HepG2 (cell line): ENCODE data around the gene VAMP2. TPM values are rescaled to one million over a fixed set of nuclear protein-coding genes. Genes with fewer than 3 reads are reported as not detected.

Experiments used
- ATAC-seq: fragments of 200-7000 bp; cut with Tn5 transposase; 3 replicates; pipeline ENCODE4 v1.9.1; 2020; ENCODE audit warnings: mild to moderate bottlenecking, moderate library complexity
- BruUV-seq: library from RNA; stranded (reverse); fragments of 400-500 nt; replicated peaks from 2 replicates; lab custom pipeline; 2021; lab: Mats Ljungman, UMichigan
- CTCF ChIA-PET: fragments of 300-600 bp; formaldehyde crosslinking; extraction: SDS; loops from one replicate; lab custom pipeline; 2021; ENCODE audit warnings: low total read pairs, inconsistent platforms, low intra/inter-chr PET ratio; lab: Yijun Ruan, JAX
- POLR2A ChIA-PET: fragments of 350-600 bp; sonication (Branson Sonifier 250); formaldehyde crosslinking; loops from one replicate; lab custom pipeline; 2020; ENCODE audit warnings: antibody characterized with exemption, inconsistent platforms; lab: Yijun Ruan, JAX
- DNase-seq: peaks from one replicate; pipeline ENCODE4 v3.0.0-alpha.2; 2015; ENCODE audit warnings: low spot score
- FAIRE-seq: peaks from 3 replicates; lab custom pipeline; 2011; peaks lifted over from hg19 to GRCh38; lab: Jason Lieb, UNC
- H2AFZ ChIP-seq: one replicate; pipeline ENCODE4 v1.6.1; 2011; ENCODE audit warnings: low read length, inconsistent platforms
- H3K27ac ChIP-seq: fragments of 300-600 bp; 3 replicates; pipeline ENCODE4 v1.8.0; 2011; ENCODE audit warnings: mixed run types, mild to moderate bottlenecking, mixed read lengths, low read length, inconsistent platforms; ENCODE audit not compliant: insufficient read depth; ENCODE audit errors: extremely low read length
- H3K27me3 ChIP-seq, 2 experiments: fragments of 200-600 bp in 1 of 2; 2 replicates in 1 of 2; 3 replicates in 1 of 2; pipeline versions ENCODE4 v1.6.0 to v1.8.0; 2011; ENCODE audit warnings: low read length in 2 of 2, mild to moderate bottlenecking in 2 of 2, moderate library complexity in 2 of 2, inconsistent platforms in 1 of 2; ENCODE audit not compliant: insufficient read depth in 2 of 2, control insufficient read depth in 1 of 2
- H3K36me3 ChIP-seq, 2 experiments: fragments of 200-600 bp in 1 of 2; replicated peaks in 1 of 2; 2 replicates in 1 of 2; 3 replicates in 1 of 2; pipeline versions ENCODE4 v1.5.1 to v1.8.0; 2011; ENCODE audit warnings: low read length in 2 of 2, inconsistent platforms in 1 of 2; ENCODE audit not compliant: insufficient read depth in 2 of 2, control insufficient read depth in 1 of 2
- H3K4me1 ChIP-seq: 2 replicates; pipeline ENCODE4 v1.5.1; 2012; ENCODE audit warnings: low read length, inconsistent platforms; ENCODE audit not compliant: insufficient read depth
- H3K4me2 ChIP-seq: 2 replicates; pipeline ENCODE4 v1.6.0; 2011; ENCODE audit warnings: low read depth, low read length, inconsistent platforms
- H3K4me3 ChIP-seq, 3 experiments: fragments of 200-600 bp in 1 of 3; sonication (generic), shearing (Covaris generic) in 1 of 3; replicated peaks in 1 of 3; 2 replicates each; pipeline ENCODE4 v1.5.1; 2011 to 2016; ENCODE audit warnings: low read length in 3 of 3, inconsistent platforms in 2 of 3, low read depth in 2 of 3, mild to moderate bottlenecking in 2 of 3, control low read depth in 1 of 3, mixed read lengths in 1 of 3; ENCODE audit not compliant: insufficient read depth in 1 of 3
- H3K79me2 ChIP-seq: one replicate; pipeline ENCODE4 v1.6.1; 2011; ENCODE audit warnings: low read length, inconsistent platforms; ENCODE audit not compliant: insufficient read depth
- H3K9ac ChIP-seq: 2 replicates; pipeline ENCODE4 v1.6.0; 2011; ENCODE audit warnings: mild to moderate bottlenecking, low read depth, low read length, inconsistent platforms; ENCODE audit not compliant: insufficient read depth
- H3K9me3 ChIP-seq: 2 replicates; pipeline ENCODE4 v1.5.1; 2012; ENCODE audit warnings: mild to moderate bottlenecking, low read length
- H4K20me1 ChIP-seq: 2 replicates; pipeline ENCODE4 v1.6.0; 2011; ENCODE audit warnings: inconsistent platforms, mild to moderate bottlenecking, low read length, moderate library complexity; ENCODE audit not compliant: insufficient read depth
- EP300 ChIP-seq, 3 experiments: sonication (generic) in 1 of 3; formaldehyde crosslinking in 1 of 3; IDR thresholded peaks; 2 replicates each; pipeline versions ENCODE4 v1.5.1 to v1.6.1; 2011 to 2020; ENCODE audit warnings: low read depth in 2 of 3, low read length in 2 of 3, borderline replicate concordance in 1 of 3, improper control_type of control experiment in 1 of 3, mild to moderate bottlenecking in 1 of 3, missing genetic modification reagents in 1 of 3, moderate library complexity in 1 of 3
- HNF1B ChIP-seq: sonication (generic); formaldehyde crosslinking; IDR thresholded peaks from 2 replicates; pipeline ENCODE4 v1.5.1; 2020; ENCODE audit warnings: mild to moderate bottlenecking, moderate library complexity, missing genetic modification reagents
- HNRNPH1 ChIP-seq: fragments of 200-400 bp; formaldehyde crosslinking; optimal IDR thresholded peaks from 2 replicates; pipeline ENCODE3; 2017; ENCODE audit warnings: mild to moderate bottlenecking, low read depth, low read length
- MIER2 ChIP-seq: IDR thresholded peaks from 2 replicates; pipeline ENCODE4 v1.6.1; 2016; ENCODE audit warnings: missing biosample characterization, missing genetic modification reagents
- RARG ChIP-seq: sonication (generic); formaldehyde crosslinking; IDR thresholded peaks from 2 replicates; pipeline ENCODE4 v1.4.0; 2020; ENCODE audit warnings: low read depth, mild to moderate bottlenecking, missing genetic modification reagents
- SPEN ChIP-seq: sonication (generic); formaldehyde crosslinking; IDR thresholded peaks from 2 replicates; pipeline ENCODE4 v1.5.1; 2020; ENCODE audit warnings: low read depth, mild to moderate bottlenecking, missing genetic modification reagents
- TCF7L2 ChIP-seq: IDR thresholded peaks from 2 replicates; pipeline ENCODE4 v1.6.1; 2011; ENCODE audit warnings: mild to moderate bottlenecking, low read depth, low read length, moderate library complexity
- ZFP41 ChIP-seq: sonication (generic); formaldehyde crosslinking; IDR thresholded peaks from 2 replicates; pipeline ENCODE4 v1.4.0; 2020; ENCODE audit warnings: mild to moderate bottlenecking, missing genetic modification reagents, borderline replicate concordance
- ZIK1 ChIP-seq: sonication (generic); formaldehyde crosslinking; IDR thresholded peaks from 2 replicates; pipeline ENCODE4 v1.5.0; 2020; ENCODE audit warnings: mild to moderate bottlenecking, low read depth, missing genetic modification reagents, borderline replicate concordance
- ZNF530 ChIP-seq: sonication (generic); formaldehyde crosslinking; IDR thresholded peaks from 2 replicates; pipeline ENCODE4 v1.5.0; 2020; ENCODE audit warnings: low read depth, mild to moderate bottlenecking, missing genetic modification reagents
- ZNF646 ChIP-seq: sonication (generic); formaldehyde crosslinking; IDR thresholded peaks from 2 replicates; pipeline ENCODE4 v1.9.0; 2021; ENCODE audit warnings: mild to moderate bottlenecking, missing genetic modification reagents
- ZNF737 ChIP-seq: sonication (generic); formaldehyde crosslinking; IDR thresholded peaks from 2 replicates; pipeline ENCODE4 v1.5.0; 2020; ENCODE audit warnings: missing genetic modification reagents, mild to moderate bottlenecking, borderline replicate concordance
- ZNF784 ChIP-seq: sonication (generic); formaldehyde crosslinking; IDR thresholded peaks from 2 replicates; pipeline ENCODE4 v1.5.1; 2020; ENCODE audit warnings: missing genetic modification reagents, mild to moderate bottlenecking, borderline replicate concordance
- WGBS: methylation state at CpG from one replicate; pipeline ENCODE4 v1.1.6; 2017; ENCODE audit warnings: low lambda C conversion rate; 5-methylcytosine and 5-hydroxymethylcytosine counted together
- in situ Hi-C: cut with HindIII; loops from 2 replicates; pipeline ENCODE4 v1.10.0; 2017; ENCODE audit warnings: low pct_unique_long_range_greater_than_20kb; ENCODE audit not compliant: extremely low pct_ligation_motif_present
- intact Hi-C: fragments of 100-400 bp; cut with micrococcal nuclease; formaldehyde crosslinking; loops from one replicate; pipeline ENCODE4 v1.10.0; 2022; ENCODE audit not compliant: unreplicated experiment
- polyA plus RNA-seq, 8 experiments: library from polyadenylated mRNA; depleted of rRNA in 3 of 8; stranded (reverse) in 7 of 8; unstranded in 1 of 8; fragments of >200 nt; fragmentation: Illumina TruSeq in 4 of 8; extraction: Trizol in 4 of 8; gene quantifications; 2 replicates each; pipeline versions ENCODE4 v1.2.1 to v1.2.3, GENCODE V29; 2011 to 2016; ENCODE audit warnings: low read depth in 4 of 8, missing spikeins in 1 of 8, mixed read lengths in 1 of 8; ENCODE audit not compliant: insufficient read depth in 1 of 8
- total RNA-seq, 5 experiments: library from RNA; depleted of rRNA; stranded (reverse); fragments of >200 nt; fragmentation: Illumina TruSeq; extraction: Trizol; gene quantifications; 2 replicates each; pipeline ENCODE4 v1.2.3, GENCODE V29; 2016; ENCODE audit warnings: low read depth in 1 of 5

VAMP2 gene
- total and polyA plus RNA-seq, 2 of the 13 experiments (the other 11 are each of a cell fraction or from before 2014, with no cell fraction given) = 3.9 to 17.2 TPM

GRCh38 chr17:8160741-8161221 is 2.0 kb downstream of the VAMP2 start (continued):
- TF ChIP-seq HNRNPH1 = no peak
- TF ChIP-seq MIER2 (CRISPR knock-in tag) = no peak

GRCh38 chr17:8160224-8160577 is 2.5 kb downstream of the VAMP2 start:
- no peak overlapping the region for H2AFZ ChIP-seq
- no peaks in the 10 kb centered on the region for H3K9me3 ChIP-seq
- CTCF ChIA-PET = no interaction called here
- H3K79me2 ChIP-seq = peaks cover 18% of the 10 kb centered on the region
- H3K4me2 ChIP-seq = no peak overlapping the region
- ATAC-seq (no peak), FAIRE-seq (no peak), DNase-seq (no peak)
- POLR2A ChIA-PET = interaction anchor here (2.0 kb wide), 1 partner anchor 13 kb away, joined by 11 read pairs; no protein-coding TSS in a partner anchor
- intact Hi-C loops = no loop called here
- no TSS peak for BruUV-seq
- peaks cover 59% of the 10 kb centered on the region for H3K4me1 ChIP-seq
- H3K27ac ChIP-seq = no peak overlapping the region
- in situ Hi-C loops = no loop called here
- 91% methylated on average over 4 of the region's 4 CpGs for WGBS
- no peaks in the 10 kb centered on the region; a peak in 1 of 5 replicates for H3K27me3 ChIP-seq
- H4K20me1 ChIP-seq = no peaks in the 10 kb centered on the region
- H3K4me3 ChIP-seq = no peak overlapping the region
- no peak overlapping the region for H3K9ac ChIP-seq
- H3K36me3 ChIP-seq = peaks cover 1 to 7% of the 10 kb centered on the region in 2 experiments; a peak in 3 of 5 replicates
- TF ChIP-seq ZFP41 (no peak), ZNF530 (CRISPR knock-in tag) (no peak), ZIK1 (CRISPR knock-in tag) (no peak), TCF7L2 (no peak), EP300 (IDR thresholded peaks at IDR 0.05; ENCODE audit: low read depth in 2 of 2, low read length in 2 of 2) (no peak), EP300 (CRISPR knock-in tag; IDR thresholded peaks at IDR 0.05; ENCODE audit: borderline replicate concordance) (no peak), SPEN (CRISPR knock-in tag) (no peak), RARG (no peak), ZNF646 (CRISPR knock-in tag) (no peak), HNF1B (no peak), ZNF784 (no peak), ZNF737 (no peak)
